Mucosa of rectum (tissue), 2 donors: Measurements from ENCODE around the gene U2SURP.
"Not testable (repeated sequence)": the region's sequence is repeated elsewhere in the genome, so short reads cannot be mapped to it uniquely, and the experiment has no call there.

Source experiments
- H3K27ac ChIP-seq, 2 donors: one replicate each; pipeline ENCODE4 v1.7.0; 2013; ENCODE audit warnings: inconsistent platforms in 2 of 2, low read depth in 2 of 2, low read length in 2 of 2
- H3K27me3 ChIP-seq, 2 donors: one replicate each; pipeline ENCODE4 v1.7.0; 2013; ENCODE audit warnings: low read length in 2 of 2; ENCODE audit not compliant: control insufficient read depth in 2 of 2, insufficient read depth in 2 of 2
- H3K36me3 ChIP-seq, 2 donors: one replicate each; pipeline ENCODE4 v1.7.0; 2013; ENCODE audit warnings: low read length in 2 of 2; ENCODE audit not compliant: control insufficient read depth in 2 of 2, insufficient read depth in 2 of 2
- H3K4me1 ChIP-seq, 2 donors: one replicate each; pipeline ENCODE4 v1.7.0; 2013; ENCODE audit warnings: low read length in 2 of 2, mild to moderate bottlenecking in 1 of 2; ENCODE audit not compliant: control insufficient read depth in 2 of 2, insufficient read depth in 2 of 2
- H3K4me3 ChIP-seq, 2 donors: one replicate each; pipeline ENCODE4 v1.7.0; 2013; ENCODE audit warnings: low read length in 2 of 2
- H3K9ac ChIP-seq, 2 donors: one replicate each; pipeline ENCODE4 v1.7.0; 2013; ENCODE audit warnings: low read length in 2 of 2, low read depth in 1 of 2, mild to moderate bottlenecking in 1 of 2
- H3K9me3 ChIP-seq, 2 donors: one replicate each; pipeline ENCODE4 v1.7.0; 2013; ENCODE audit warnings: low read length in 2 of 2; ENCODE audit not compliant: control insufficient read depth in 2 of 2
- donor health status: healthy.
- donor health status: Normal muscosa, but diverticular disease.

U2SURP gene

GRCh38 chr3:142976621-142977398, 24.6 kb upstream of the U2SURP start:
- no peak overlapping the region for H3K4me3 ChIP-seq
- H3K27ac ChIP-seq = no peak overlapping the region
- H3K9me3 ChIP-seq = no peaks in the 10 kb centered on the region
- H3K4me1 ChIP-seq = no peaks in the 10 kb centered on the region
- H3K9ac ChIP-seq = no peak overlapping the region
- H3K36me3 ChIP-seq = no peaks in the 10 kb centered on the region
- peaks cover 0 to 6% of the 10 kb centered on the region in 2 donors for H3K27me3 ChIP-seq

GRCh38 chr3:142977399-142977728, 24.0 kb upstream of the U2SURP start:
- no peaks in the 10 kb centered on the region for H3K9me3 ChIP-seq
- H3K4me1 ChIP-seq = no peaks in the 10 kb centered on the region
- peaks cover 0 to 2% of the 10 kb centered on the region in 2 donors for H3K27me3 ChIP-seq
- no peak overlapping the region for H3K27ac ChIP-seq
- H3K9ac ChIP-seq = no peak overlapping the region
- H3K4me3 ChIP-seq = no peak overlapping the region
- no peaks in the 10 kb centered on the region for H3K36me3 ChIP-seq

- H3K9ac ChIP-seq = no peak overlapping the region
- H3K4me1 ChIP-seq = no peaks in the 10 kb centered on the region
- no peak overlapping the region for H3K27ac ChIP-seq
- H3K36me3 ChIP-seq = no peaks in the 10 kb centered on the region
- no peaks in the 10 kb centered on the region for H3K9me3 ChIP-seq
- no peak overlapping the region for H3K4me3 ChIP-seq
- H3K27me3 ChIP-seq = no peaks in the 10 kb centered on the region
Measured at GRCh38 chr3:142981108-142981507, 20.3 kb upstream of the U2SURP start.

DNA sequence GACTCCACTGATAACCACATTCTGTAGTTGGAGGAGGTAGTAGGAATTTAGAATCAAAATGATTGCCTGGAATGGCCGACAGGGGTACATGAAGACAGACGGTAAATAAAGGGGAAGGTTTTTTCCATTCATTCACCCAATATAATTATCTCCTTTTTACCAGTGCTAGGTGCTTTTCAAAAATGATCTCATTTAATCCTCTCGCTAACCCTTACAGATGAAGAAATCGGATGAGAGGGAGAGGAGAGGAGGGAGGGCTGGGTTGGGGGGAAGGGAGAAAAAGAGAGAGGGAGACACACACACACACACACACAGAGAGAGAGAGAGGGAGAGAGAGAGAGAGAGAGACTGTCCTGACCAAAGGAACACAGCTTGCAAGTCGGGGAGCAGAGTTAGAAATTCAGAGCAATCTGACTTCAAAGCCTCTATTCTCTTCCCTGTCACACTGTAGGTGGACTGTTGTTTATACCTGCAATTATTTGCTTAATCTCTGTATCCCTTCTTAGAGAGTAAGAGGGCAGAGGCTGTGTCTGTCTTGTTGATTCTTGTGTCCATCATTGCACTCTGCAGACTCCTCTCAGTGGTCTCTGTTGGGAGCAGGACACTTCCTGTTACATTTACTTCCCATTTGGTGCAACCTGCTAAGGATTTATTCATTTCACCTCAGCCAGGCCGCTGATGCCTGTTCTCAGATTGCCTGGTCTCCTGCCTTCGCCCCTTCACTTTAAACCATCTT, 19.2 kb upstream of the U2SURP start:
- H3K9ac ChIP-seq = no peak overlapping the region
- H3K36me3 ChIP-seq = no peaks in the 10 kb centered on the region
- no peaks in the 10 kb centered on the region for H3K27me3 ChIP-seq
- no peak overlapping the region for H3K4me3 ChIP-seq
- no peaks in the 10 kb centered on the region for H3K9me3 ChIP-seq
- no peak overlapping the region for H3K27ac ChIP-seq
- no peaks in the 10 kb centered on the region for H3K4me1 ChIP-seq

GRCh38 chr3:142983318-142983717, 18.1 kb upstream of the U2SURP start:
- no peaks in the 10 kb centered on the region for H3K9me3 ChIP-seq
- no peak overlapping the region for H3K4me3 ChIP-seq
- H3K27ac ChIP-seq = no peak overlapping the region
- H3K36me3 ChIP-seq = no peaks in the 10 kb centered on the region
- H3K4me1 ChIP-seq = no peaks in the 10 kb centered on the region
- H3K27me3 ChIP-seq = no peaks in the 10 kb centered on the region
- no peak overlapping the region for H3K9ac ChIP-seq

GRCh38 chr3:142984255-142984654, 17.1 kb upstream of the U2SURP start:
- H3K4me1 ChIP-seq = no peaks in the 10 kb centered on the region
- no peaks in the 10 kb centered on the region for H3K9me3 ChIP-seq

GRCh38 chr3:142987080-142987700, 14.2 kb upstream of the U2SURP start:
- no peak overlapping the region for H3K9ac ChIP-seq
- no peaks in the 10 kb centered on the region for H3K27me3 ChIP-seq
- H3K27ac ChIP-seq = no peak overlapping the region
- no peak overlapping the region for H3K4me3 ChIP-seq
- H3K36me3 ChIP-seq = no peaks in the 10 kb centered on the region
- H3K4me1 ChIP-seq = no peaks in the 10 kb centered on the region
- no peaks in the 10 kb centered on the region for H3K9me3 ChIP-seq

More at GRCh38 chr3:142984255-142984654, 17.1 kb upstream of the U2SURP start:
- H3K4me3 ChIP-seq = no peak overlapping the region
- no peaks in the 10 kb centered on the region for H3K27me3 ChIP-seq
- no peaks in the 10 kb centered on the region for H3K36me3 ChIP-seq
- no peak overlapping the region for H3K27ac ChIP-seq
- no peak overlapping the region for H3K9ac ChIP-seq

- H3K4me1 ChIP-seq = no peaks in the 10 kb centered on the region
- H3K27ac ChIP-seq = no peak overlapping the region
- no peaks in the 10 kb centered on the region for H3K27me3 ChIP-seq
- H3K36me3 ChIP-seq = no peaks in the 10 kb centered on the region
- H3K4me3 ChIP-seq = no peak overlapping the region
- no peak overlapping the region for H3K9ac ChIP-seq
- no peaks in the 10 kb centered on the region for H3K9me3 ChIP-seq
Measured at GRCh38 chr3:142987707-142988106, 13.7 kb upstream of the U2SURP start.

- H3K36me3 ChIP-seq, H3K27ac ChIP-seq, H3K4me3 ChIP-seq, H3K9me3 ChIP-seq, H3K4me1 ChIP-seq, H3K9ac ChIP-seq, H3K27me3 ChIP-seq: not testable (repeated sequence)
Measured at GRCh38 chr3:142988221-142988620, 13.1 kb upstream of the U2SURP start.

GRCh38 chr3:142988826-142989225, 12.5 kb upstream of the U2SURP start:
- not testable (repeated sequence) for H3K27ac ChIP-seq, H3K4me1 ChIP-seq, H3K27me3 ChIP-seq, H3K9ac ChIP-seq, H3K9me3 ChIP-seq, H3K4me3 ChIP-seq, H3K36me3 ChIP-seq
